Osteoblast (primary cell): ENCODE results near the gene TCF7L2. TPM values are rescaled to one million over a fixed set of nuclear protein-coding genes. Genes with fewer than 3 reads are reported as not detected.

Experiments used
- DNase-seq: peaks from one replicate; pipeline ENCODE4 v3.0.0; 2011; ENCODE audit warnings: low spot score, mixed read lengths; ENCODE audit not compliant: insufficient read length; ENCODE audit errors: missing footprints
- H2AFZ ChIP-seq: 2 replicates; pipeline ENCODE4 v1.6.0; 2011; ENCODE audit warnings: mild to moderate bottlenecking, low read length
- H3K27ac ChIP-seq: 2 replicates; pipeline ENCODE4 v1.5.1; 2011; ENCODE audit warnings: mild to moderate bottlenecking, low read depth, low read length, moderate library complexity
- H3K27me3 ChIP-seq: 2 replicates; pipeline ENCODE4 v1.6.0; 2012; ENCODE audit warnings: mild to moderate bottlenecking, control low read depth, inconsistent platforms, low read length, moderate library complexity; ENCODE audit not compliant: insufficient read depth
- H3K36me3 ChIP-seq: 2 replicates; pipeline ENCODE4 v1.5.1; 2011; ENCODE audit warnings: mild to moderate bottlenecking, low read length, control low read depth, moderate library complexity; ENCODE audit not compliant: insufficient read depth
- H3K4me1 ChIP-seq: 2 replicates; pipeline ENCODE4 v1.5.1; 2011; ENCODE audit warnings: mild to moderate bottlenecking, low read length, control low read depth, moderate library complexity; ENCODE audit not compliant: insufficient read depth
- H3K4me2 ChIP-seq: 2 replicates; pipeline ENCODE4 v1.6.0; 2011; ENCODE audit warnings: mild to moderate bottlenecking, low read length; ENCODE audit not compliant: insufficient read depth
- H3K4me3 ChIP-seq: fragments of 200-600 bp; sonication (generic); 3 replicates; pipeline ENCODE4 v1.5.1; 2012; ENCODE audit warnings: mild to moderate bottlenecking, low read length, inconsistent platforms; ENCODE audit not compliant: insufficient read depth
- H3K79me2 ChIP-seq: 2 replicates; pipeline ENCODE4 v1.6.0; 2012; ENCODE audit warnings: mild to moderate bottlenecking, low read length, control low read depth, inconsistent platforms; ENCODE audit not compliant: insufficient read depth
- H3K9me3 ChIP-seq: 2 replicates; pipeline ENCODE4 v1.5.1; 2011; ENCODE audit warnings: low read depth, low read length, control low read depth
- H4K20me1 ChIP-seq: 2 replicates; pipeline ENCODE4 v1.6.0; 2012; ENCODE audit warnings: mild to moderate bottlenecking, low read length, control low read depth; ENCODE audit not compliant: insufficient read depth
- total RNA-seq: library from RNA; depleted of rRNA; stranded (reverse); fragments of >200 nt; gene quantifications from 2 replicates; pipeline ENCODE4 v1.2.3, GENCODE V29; 2012
- TF ChIP-seq, protein P1 (sequence below): IDR thresholded peaks from 2 replicates; pipeline ENCODE4 v1.5.1; 2011; ENCODE audit warnings: mild to moderate bottlenecking, low read depth, low read length, moderate library complexity; ENCODE audit errors: extremely low read depth

TCF7L2 gene
- total RNA-seq, 1 donor: 9.0 TPM

DNA sequence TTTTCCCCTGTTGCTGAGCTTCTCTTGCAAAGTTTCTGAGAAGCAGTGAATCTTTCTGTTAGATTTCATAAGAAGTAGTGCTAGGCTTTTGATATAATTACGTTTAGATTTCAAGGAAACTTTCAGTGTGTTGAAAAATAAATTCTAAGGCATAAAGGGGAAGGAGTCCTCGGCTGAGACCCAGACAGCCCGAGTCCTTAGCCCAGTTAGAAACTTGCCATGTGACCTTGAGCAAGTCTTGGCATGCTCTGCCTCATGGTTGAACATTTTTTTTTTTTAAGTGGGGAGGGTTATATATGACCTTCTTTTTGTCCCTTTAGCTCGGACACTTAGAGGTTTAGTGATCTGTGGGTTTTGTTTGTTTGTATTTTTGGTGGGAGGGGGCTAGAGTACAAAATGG is 117.5 kb downstream of the TCF7L2 start:
- Histone ChIP-seq H3K27me3 (no peaks in the 10 kb centered on the region), H3K4me1 (peaks cover 8% of the 10 kb centered on the region), H2AFZ (no peak overlapping the region), H3K9me3 (no peaks in the 10 kb centered on the region), H3K4me2 (no peak overlapping the region), H3K36me3 (no peaks in the 10 kb centered on the region), H3K79me2 (peaks cover 23% of the 10 kb centered on the region), H4K20me1 (peaks cover 2% of the 10 kb centered on the region), H3K4me3 (no peak overlapping the region), H3K27ac (no peak overlapping the region)
- TF ChIP-seq, protein P1, sequence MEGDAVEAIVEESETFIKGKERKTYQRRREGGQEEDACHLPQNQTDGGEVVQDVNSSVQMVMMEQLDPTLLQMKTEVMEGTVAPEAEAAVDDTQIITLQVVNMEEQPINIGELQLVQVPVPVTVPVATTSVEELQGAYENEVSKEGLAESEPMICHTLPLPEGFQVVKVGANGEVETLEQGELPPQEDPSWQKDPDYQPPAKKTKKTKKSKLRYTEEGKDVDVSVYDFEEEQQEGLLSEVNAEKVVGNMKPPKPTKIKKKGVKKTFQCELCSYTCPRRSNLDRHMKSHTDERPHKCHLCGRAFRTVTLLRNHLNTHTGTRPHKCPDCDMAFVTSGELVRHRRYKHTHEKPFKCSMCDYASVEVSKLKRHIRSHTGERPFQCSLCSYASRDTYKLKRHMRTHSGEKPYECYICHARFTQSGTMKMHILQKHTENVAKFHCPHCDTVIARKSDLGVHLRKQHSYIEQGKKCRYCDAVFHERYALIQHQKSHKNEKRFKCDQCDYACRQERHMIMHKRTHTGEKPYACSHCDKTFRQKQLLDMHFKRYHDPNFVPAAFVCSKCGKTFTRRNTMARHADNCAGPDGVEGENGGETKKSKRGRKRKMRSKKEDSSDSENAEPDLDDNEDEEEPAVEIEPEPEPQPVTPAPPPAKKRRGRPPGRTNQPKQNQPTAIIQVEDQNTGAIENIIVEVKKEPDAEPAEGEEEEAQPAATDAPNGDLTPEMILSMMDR: no peak
- no peak for DNase-seq

DNA sequence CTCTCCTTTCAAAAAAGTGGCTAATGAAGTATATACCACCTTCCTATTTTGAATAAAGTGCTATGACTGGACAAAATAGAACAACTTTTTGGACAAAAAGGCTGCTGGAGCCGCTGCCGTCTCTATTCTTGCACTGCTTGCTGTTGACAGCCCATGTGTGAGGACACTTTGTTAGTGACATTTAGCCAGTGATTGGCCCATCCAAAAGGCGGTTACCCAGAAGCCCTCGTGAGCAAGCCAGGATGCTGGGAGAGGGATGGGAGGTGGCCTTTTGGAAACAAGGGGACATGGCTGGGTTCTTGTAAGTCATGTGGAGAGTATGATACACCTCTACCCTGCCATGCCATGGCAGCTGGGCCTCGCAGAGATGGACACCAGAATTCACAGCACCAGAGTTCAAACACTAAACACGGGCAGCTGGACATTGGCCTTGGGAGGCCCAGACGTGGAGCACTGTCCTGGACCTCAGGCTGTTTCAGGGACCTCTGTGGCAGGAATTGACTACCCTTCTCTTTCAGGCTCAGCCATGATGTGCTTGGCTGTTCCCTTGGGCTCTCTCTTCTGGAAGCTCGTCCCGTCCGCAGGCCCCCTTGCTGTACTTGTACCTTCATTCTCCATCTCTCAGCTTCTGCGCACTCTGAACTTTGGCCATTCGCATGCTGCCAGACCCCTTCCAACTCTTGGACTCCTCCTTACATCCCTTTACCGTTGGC is 118.3 kb downstream of the TCF7L2 start:
- Histone ChIP-seq H3K79me2 (peaks cover 22% of the 10 kb centered on the region), H3K27me3 (no peaks in the 10 kb centered on the region), H3K4me1 (peaks cover 16% of the 10 kb centered on the region), H4K20me1 (peaks cover 2% of the 10 kb centered on the region), H3K27ac (no peak overlapping the region), H3K4me2 (no peak overlapping the region), H3K4me3 (no peak overlapping the region), H2AFZ (no peak overlapping the region), H3K36me3 (no peaks in the 10 kb centered on the region), H3K9me3 (no peaks in the 10 kb centered on the region)
- TF ChIP-seq, protein P1: no peak
- DNase-seq: no peak

DNA sequence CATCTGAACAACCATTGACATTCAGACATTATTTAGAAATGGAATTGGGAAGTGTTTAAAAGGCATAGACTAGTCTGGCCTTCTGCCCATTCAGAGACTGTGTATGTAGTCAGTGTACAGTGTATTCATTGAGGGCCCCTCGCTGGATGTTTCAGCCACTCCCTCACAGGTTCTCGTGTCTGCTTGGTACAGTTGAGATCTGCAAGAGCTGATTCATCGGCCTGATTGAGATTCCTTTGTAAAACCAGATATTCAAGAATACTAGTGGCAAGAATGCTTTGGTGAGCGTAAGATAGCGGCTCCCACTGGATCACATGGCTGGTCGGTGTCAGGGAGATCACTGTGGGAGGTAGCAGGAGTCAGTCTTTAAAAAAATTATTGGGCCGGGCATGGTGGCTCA is 119.5 kb downstream of the TCF7L2 start:
- no peaks in the 10 kb centered on the region for H3K27me3 ChIP-seq
- H4K20me1 ChIP-seq: peaks cover 2% of the 10 kb centered on the region
- peaks cover 14% of the 10 kb centered on the region for H3K79me2 ChIP-seq
- H3K9me3 ChIP-seq: no peaks in the 10 kb centered on the region
- H3K4me2 ChIP-seq: no peak overlapping the region
- H2AFZ ChIP-seq: no peak overlapping the region
- no peak for DNase-seq
- no peak overlapping the region for H3K27ac ChIP-seq
- no peak overlapping the region for H3K4me3 ChIP-seq
- H3K4me1 ChIP-seq: peaks cover 27% of the 10 kb centered on the region
- no peaks in the 10 kb centered on the region for H3K36me3 ChIP-seq
- TF ChIP-seq, protein P1: no peak

DNA sequence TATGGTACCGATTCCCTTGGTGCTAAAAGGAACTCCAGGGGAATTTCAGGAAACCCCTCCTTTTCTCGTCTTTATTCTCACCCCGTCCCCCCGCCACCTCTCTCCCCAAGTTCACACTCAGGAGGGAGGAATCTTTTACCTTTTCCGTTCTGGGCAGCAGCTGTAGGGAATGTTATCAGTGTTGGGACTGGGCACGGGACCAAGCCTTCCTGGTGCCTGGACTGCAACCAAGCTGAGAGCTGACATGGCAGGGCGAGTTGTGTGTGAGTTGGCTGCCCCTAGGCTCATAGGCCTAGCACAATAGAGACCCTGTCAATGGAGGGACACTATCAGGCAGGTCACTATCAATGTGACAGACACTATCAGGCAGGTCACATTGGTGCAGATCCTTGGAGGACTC is 121.4 kb downstream of the TCF7L2 start:
- Histone ChIP-seq H3K4me2 (no peak overlapping the region), H3K36me3 (no peaks in the 10 kb centered on the region), H3K4me1 (peaks cover 28% of the 10 kb centered on the region), H3K27ac (peak overlapping the region; percentile 12), H3K9me3 (no peaks in the 10 kb centered on the region), H3K27me3 (no peaks in the 10 kb centered on the region), H4K20me1 (no peaks in the 10 kb centered on the region), H3K4me3 (no peak overlapping the region), H2AFZ (no peak overlapping the region), H3K79me2 (peaks cover 13% of the 10 kb centered on the region)
- no peak for DNase-seq
- TF ChIP-seq, protein P1: no peak
